Breast epithelium (tissue), 4 donors: ENCODE measurements around the gene SYT13. TPM values are rescaled to one million over a fixed set of nuclear protein-coding genes. Genes with fewer than 3 reads are reported as not detected.

ENCODE experiments used
- DNase-seq, 2 donors: peaks; one replicate each; pipeline ENCODE4 v3.0.0-alpha.2; 2019; ENCODE audit warnings: low spot score in 2 of 2
- H3K27ac ChIP-seq, 2 donors: fragments of 200-600 bp; sonication (generic) in 1 of 2; one replicate each; pipeline ENCODE4 v1.5.1; 2016 to 2019; ENCODE audit warnings: mild to moderate bottlenecking in 1 of 2
- H3K27me3 ChIP-seq, 2 donors: fragments of 200-600 bp; sonication (generic) in 1 of 2; one replicate each; pipeline versions ENCODE4 v1.5.1 to v1.6.0; 2017 to 2019; ENCODE audit warnings: control low read depth in 1 of 2, mild to moderate bottlenecking in 1 of 2
- H3K36me3 ChIP-seq: fragments of 200-600 bp; one replicate; pipeline ENCODE4 v1.5.1; 2019
- H3K4me1 ChIP-seq, 2 donors: fragments of 200-600 bp; sonication (generic); one replicate each; pipeline ENCODE4 v1.5.1; 2016 to 2019; ENCODE audit warnings: control low read depth in 1 of 2
- H3K4me3 ChIP-seq, 3 donors: fragments of 200-600 bp; sonication (generic); 1 replicate in 2 of 3; 2 replicates in 1 of 3; pipeline ENCODE4 v1.5.1; 2016 to 2019; ENCODE audit warnings: mild to moderate bottlenecking in 3 of 3, moderate library complexity in 2 of 3
- H3K9me3 ChIP-seq, 2 donors: fragments of 200-600 bp; sonication (generic) in 1 of 2; one replicate each; pipeline ENCODE4 v1.5.1; 2016 to 2019; ENCODE audit warnings: control low read depth in 1 of 2
- POLR2A ChIP-seq: fragments of 450-650 bp; IDR thresholded peaks from one replicate; pipeline ENCODE4 v1.6.1; 2016; ENCODE audit warnings: antibody characterized with exemption, mild to moderate bottlenecking, moderate library complexity
- POLR2AphosphoS5 ChIP-seq, 3 donors: sonication (generic); formaldehyde crosslinking; IDR thresholded peaks; one replicate each; pipeline ENCODE4 v1.6.1; 2017; ENCODE audit warnings: antibody characterized with exemption in 3 of 3
- intact Hi-C: fragments of 100-400 bp; cut with DNase I; formaldehyde crosslinking; loops from one replicate; pipeline ENCODE4 v1.15.1; 2023; ENCODE audit warnings: low total_unique reads
- total RNA-seq, 3 donors: library from RNA; depleted of rRNA; stranded (reverse); fragments of >200 nt; gene quantifications; one replicate each; pipeline ENCODE4 v1.1.0, GENCODE V29; 2016
- TF ChIP-seq, protein P1 (sequence below), 3 donors: fragments of 450-650 bp; IDR thresholded peaks; one replicate each; pipeline ENCODE4 v1.5.1; 2016 to 2017; ENCODE audit warnings: antibody characterized with exemption in 3 of 3, mild to moderate bottlenecking in 3 of 3, moderate library complexity in 3 of 3

The SYT13 gene
- total RNA-seq, 3 donors from 2014 or later = 0.29 to 0.33 TPM; not detected in 1

DNA sequence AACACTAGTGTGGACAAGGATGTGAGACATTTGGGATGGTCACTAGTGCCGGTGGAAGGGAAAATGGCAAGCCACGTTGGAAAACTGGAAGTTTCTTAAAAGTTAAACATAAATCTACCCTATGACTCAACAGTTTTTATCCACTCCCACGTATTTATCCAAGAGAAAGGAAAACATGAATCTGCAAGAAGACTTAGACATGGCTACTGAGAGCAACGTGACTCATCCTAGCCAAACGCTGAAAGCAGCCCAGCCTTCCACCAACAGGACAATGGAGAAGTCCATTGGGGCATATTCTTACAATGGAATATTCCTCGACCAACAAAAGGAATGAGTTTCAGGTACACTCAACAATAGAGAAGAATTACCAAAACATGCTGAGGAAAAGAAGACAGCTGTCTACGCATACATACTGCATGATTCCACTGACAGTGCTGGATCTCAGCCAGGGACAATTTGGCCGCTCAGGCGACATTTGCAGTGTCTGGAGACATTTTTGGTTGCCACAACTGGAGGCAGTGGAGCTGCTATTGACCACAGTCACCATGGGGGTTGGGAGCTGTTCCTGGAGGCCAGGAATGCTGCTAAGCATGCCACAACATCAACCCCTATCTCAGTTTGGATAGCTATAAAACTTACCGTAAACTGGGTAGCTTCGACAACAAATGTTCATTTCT lies 21.2 kb downstream of the SYT13 start:
- Histone ChIP-seq H3K27me3 (no peaks in the 10 kb centered on the region), H3K36me3 (no peaks in the 10 kb centered on the region), H3K4me1 (no peaks in the 10 kb centered on the region), H3K27ac (no peak overlapping the region), H3K4me3 (no peak overlapping the region), H3K9me3 (no peaks in the 10 kb centered on the region)
- TF ChIP-seq, protein P1, sequence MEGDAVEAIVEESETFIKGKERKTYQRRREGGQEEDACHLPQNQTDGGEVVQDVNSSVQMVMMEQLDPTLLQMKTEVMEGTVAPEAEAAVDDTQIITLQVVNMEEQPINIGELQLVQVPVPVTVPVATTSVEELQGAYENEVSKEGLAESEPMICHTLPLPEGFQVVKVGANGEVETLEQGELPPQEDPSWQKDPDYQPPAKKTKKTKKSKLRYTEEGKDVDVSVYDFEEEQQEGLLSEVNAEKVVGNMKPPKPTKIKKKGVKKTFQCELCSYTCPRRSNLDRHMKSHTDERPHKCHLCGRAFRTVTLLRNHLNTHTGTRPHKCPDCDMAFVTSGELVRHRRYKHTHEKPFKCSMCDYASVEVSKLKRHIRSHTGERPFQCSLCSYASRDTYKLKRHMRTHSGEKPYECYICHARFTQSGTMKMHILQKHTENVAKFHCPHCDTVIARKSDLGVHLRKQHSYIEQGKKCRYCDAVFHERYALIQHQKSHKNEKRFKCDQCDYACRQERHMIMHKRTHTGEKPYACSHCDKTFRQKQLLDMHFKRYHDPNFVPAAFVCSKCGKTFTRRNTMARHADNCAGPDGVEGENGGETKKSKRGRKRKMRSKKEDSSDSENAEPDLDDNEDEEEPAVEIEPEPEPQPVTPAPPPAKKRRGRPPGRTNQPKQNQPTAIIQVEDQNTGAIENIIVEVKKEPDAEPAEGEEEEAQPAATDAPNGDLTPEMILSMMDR (IDR thresholded peaks at IDR 0.05) = no peak
- TF ChIP-seq POLR2A = no peak
- no peak for TF ChIP-seq POLR2AphosphoS5 (IDR thresholded peaks at IDR 0.05)
- no peak for DNase-seq
- intact Hi-C loops = no loop called here

DNA sequence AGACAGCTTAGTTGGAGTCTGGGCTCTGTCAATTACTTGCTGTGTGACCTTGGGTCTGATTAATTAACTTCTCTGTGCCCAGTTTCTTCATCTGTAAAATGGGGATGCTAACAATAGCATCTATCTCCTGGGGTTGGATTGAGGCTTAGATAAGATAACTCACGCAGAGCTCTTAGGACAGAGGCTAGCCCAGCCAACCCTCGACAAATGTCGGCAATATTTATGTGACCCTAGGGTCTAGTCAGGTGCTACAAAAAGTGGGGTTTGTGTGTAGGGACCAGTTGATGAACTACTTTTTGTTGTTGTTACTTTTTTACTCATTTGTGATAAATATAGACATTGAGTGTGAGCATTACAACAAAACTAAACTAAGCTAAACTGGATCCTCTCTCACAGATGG lies 22.4 kb downstream of the SYT13 start:
- intact Hi-C loops = no loop called here
- Histone ChIP-seq H3K4me3 (no peak overlapping the region), H3K27me3 (no peaks in the 10 kb centered on the region), H3K9me3 (no peaks in the 10 kb centered on the region), H3K4me1 (no peaks in the 10 kb centered on the region), H3K36me3 (no peaks in the 10 kb centered on the region), H3K27ac (no peak overlapping the region)
- no peak for DNase-seq
- TF ChIP-seq, protein P1 (IDR thresholded peaks at IDR 0.05) = no peak
- no peak for TF ChIP-seq POLR2AphosphoS5 (IDR thresholded peaks at IDR 0.05)
- TF ChIP-seq POLR2A = no peak

DNA sequence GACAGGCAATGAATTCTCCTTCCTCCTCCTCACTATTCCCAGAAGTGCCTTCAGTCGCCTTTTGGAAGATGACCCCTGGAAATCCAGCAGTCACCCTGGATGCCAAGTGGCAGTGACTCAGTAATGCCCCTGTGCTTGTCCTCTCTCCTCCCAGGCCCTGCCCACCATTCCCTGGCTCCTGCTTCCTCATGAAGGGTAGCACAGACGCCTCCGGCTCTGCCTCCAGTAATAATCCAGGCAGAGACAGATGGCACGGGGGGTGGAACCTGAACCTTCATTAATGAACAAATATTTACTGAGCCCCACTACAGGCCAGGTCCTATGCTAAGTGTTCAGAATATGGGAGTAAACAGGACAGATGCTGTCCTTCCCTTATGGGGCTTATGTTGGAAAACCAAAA lies 23.2 kb downstream of the SYT13 start:
- intact Hi-C loops = no loop called here
- H3K36me3 ChIP-seq = no peaks in the 10 kb centered on the region
- TF ChIP-seq POLR2A = no peak
- TF ChIP-seq, protein P1 (IDR thresholded peaks at IDR 0.05) = no peak
- TF ChIP-seq POLR2AphosphoS5 (IDR thresholded peaks at IDR 0.05) = no peak
- H3K9me3 ChIP-seq = no peaks in the 10 kb centered on the region
- H3K27ac ChIP-seq = no peak overlapping the region
- no peaks in the 10 kb centered on the region for H3K4me1 ChIP-seq
- no peaks in the 10 kb centered on the region for H3K27me3 ChIP-seq
- no peak overlapping the region for H3K4me3 ChIP-seq
- no peak for DNase-seq

DNA sequence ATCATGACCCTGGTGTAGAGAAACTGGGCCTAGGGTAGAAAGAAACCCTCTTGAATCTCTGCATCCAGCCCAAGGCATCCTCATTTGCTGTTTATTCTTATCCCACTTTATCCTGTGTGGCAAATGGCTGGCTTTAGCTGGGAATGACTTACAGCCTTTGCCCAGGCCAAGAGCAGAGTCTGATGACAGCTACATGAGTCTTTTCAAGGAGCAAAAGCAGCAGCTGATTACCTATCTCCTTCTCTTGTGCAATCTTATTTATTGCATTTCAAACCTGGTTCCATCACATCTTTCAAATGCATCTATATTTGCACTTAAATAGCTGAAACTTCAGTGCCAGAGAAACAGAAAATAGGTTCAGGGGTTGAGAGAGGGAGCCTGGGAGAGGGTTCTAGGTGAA lies 26.1 kb downstream of the SYT13 start:
- intact Hi-C loops = no loop called here
- H3K27me3 ChIP-seq = no peaks in the 10 kb centered on the region
- no peak for TF ChIP-seq POLR2AphosphoS5 (IDR thresholded peaks at IDR 0.05)
- TF ChIP-seq, protein P1 (IDR thresholded peaks at IDR 0.05) = no peak
- TF ChIP-seq POLR2A = no peak
- no peaks in the 10 kb centered on the region for H3K4me1 ChIP-seq
- no peak for DNase-seq
- H3K27ac ChIP-seq = no peak overlapping the region
- H3K9me3 ChIP-seq = no peaks in the 10 kb centered on the region
- no peaks in the 10 kb centered on the region for H3K36me3 ChIP-seq
- H3K4me3 ChIP-seq = no peak overlapping the region

DNA sequence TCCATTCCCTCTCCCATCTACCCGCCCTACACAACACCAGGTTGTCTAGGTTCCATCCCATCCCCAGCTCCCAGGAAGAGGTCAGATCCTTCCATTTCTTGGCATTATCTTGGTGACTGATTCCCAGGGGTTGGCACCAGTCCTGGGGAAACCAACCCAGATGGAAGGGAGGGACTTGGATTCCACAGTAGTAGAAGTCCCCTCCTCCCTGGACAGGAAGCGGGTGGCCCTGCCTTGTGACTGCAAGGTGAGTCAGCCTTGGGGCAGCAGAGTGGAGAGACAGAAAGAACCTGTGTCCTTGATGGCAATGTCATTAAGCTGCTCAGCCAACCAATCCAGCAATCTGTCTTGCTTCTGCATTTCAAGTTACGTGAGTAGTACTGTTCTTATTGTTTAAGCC lies 26.5 kb downstream of the SYT13 start:
- no peaks in the 10 kb centered on the region for H3K27me3 ChIP-seq
- H3K4me3 ChIP-seq = no peak overlapping the region
- H3K27ac ChIP-seq = no peak overlapping the region
- H3K36me3 ChIP-seq = no peaks in the 10 kb centered on the region
- DNase-seq = no peak
- TF ChIP-seq POLR2AphosphoS5 (IDR thresholded peaks at IDR 0.05) (no peak), POLR2A (no peak)
- TF ChIP-seq, protein P1 (IDR thresholded peaks at IDR 0.05) = no peak
- H3K4me1 ChIP-seq = no peaks in the 10 kb centered on the region
- intact Hi-C loops = no loop called here
- H3K9me3 ChIP-seq = no peaks in the 10 kb centered on the region
